ENCODE results near the gene ELK3.

- TF ChIP-seq CTCF (IDR thresholded peaks at IDR 0.05) (no peak), POLR2A (IDR thresholded peaks at IDR 0.05) (no peak)
Measured at GRCh38 chr12:96234591-96235483, 40.7 kb downstream of the ELK3 start.

All from thyroid gland (tissue), 4 donors.